IMR-90 (cell line): ENCODE results near the gene SLC35B3. TPM values are rescaled to one million over a fixed set of nuclear protein-coding genes. Genes with fewer than 3 reads are reported as not detected.

Experiments used
- ATAC-seq: fragments of 200-7000 bp; cut with Tn5 transposase; 2 replicates; pipeline ENCODE4 v1.9.1; 2020; ENCODE audit warnings: low read depth, mild to moderate bottlenecking, moderate library complexity
- BruUV-seq: library from RNA; stranded (reverse); fragments of 400-500 nt; replicated peaks from 2 replicates; lab custom pipeline; 2021; lab: Mats Ljungman, UMichigan
- CTCF ChIA-PET: fragments of 300-600 bp; formaldehyde crosslinking; extraction: SDS; loops from one replicate; lab custom pipeline; 2021; ENCODE audit warnings: antibody characterized with exemption; lab: Yijun Ruan, JAX
- POLR2A ChIA-PET: fragments of 300-600 bp; sonication (Branson Sonifier 250); formaldehyde crosslinking; loops from one replicate; lab custom pipeline; 2022; ENCODE audit warnings: antibody characterized with exemption; ENCODE audit not compliant: unreplicated experiment; lab: Charles Lee
- DNase-seq: peaks from one replicate; pipeline ENCODE4 v3.0.0; 2013
- H2AFZ ChIP-seq: replicated peaks from 2 replicates; pipeline ENCODE3; 2013; ENCODE audit warnings: low read length, mild to moderate bottlenecking; ENCODE audit not compliant: poor library complexity
- H2AK5ac ChIP-seq: 2 replicates; pipeline ENCODE4 v1.6.1; 2013; ENCODE audit warnings: low read depth, low read length, inconsistent platforms
- H2AK9ac ChIP-seq: replicated peaks from 2 replicates; pipeline ENCODE3; 2013; ENCODE audit warnings: mild to moderate bottlenecking, low read depth, low read length, moderate library complexity; ENCODE audit not compliant: poor library complexity
- H2BK120ac ChIP-seq: 2 replicates; pipeline ENCODE4 v1.6.1; 2013; ENCODE audit warnings: low read depth, low read length, inconsistent platforms
- H2BK15ac ChIP-seq: 3 replicates; pipeline ENCODE4 v1.6.1; 2013; ENCODE audit warnings: low read depth, low read length, inconsistent platforms
- H2BK20ac ChIP-seq: 2 replicates; pipeline ENCODE4 v1.6.1; 2013; ENCODE audit warnings: low read depth, mild to moderate bottlenecking, inconsistent platforms, low read length, moderate library complexity
- H2BK5ac ChIP-seq: 2 replicates; pipeline ENCODE4 v1.6.1; 2013; ENCODE audit warnings: mild to moderate bottlenecking, low read depth, low read length, inconsistent platforms; ENCODE audit not compliant: poor library complexity, severe bottlenecking
- H3K14ac ChIP-seq: replicated peaks from 2 replicates; pipeline ENCODE4 v1.6.1; 2013; ENCODE audit warnings: low read depth, low read length, inconsistent platforms
- H3K18ac ChIP-seq: 2 replicates; pipeline ENCODE4 v1.6.1; 2013; ENCODE audit warnings: low read depth, low read length, control low read depth
- H3K23ac ChIP-seq: 2 replicates; pipeline ENCODE4 v1.6.1; 2013; ENCODE audit warnings: low read depth, low read length, inconsistent platforms
- H3K27ac ChIP-seq: 2 replicates; pipeline ENCODE4 v1.5.1; 2013; ENCODE audit warnings: mild to moderate bottlenecking, control low read depth, low read length; ENCODE audit not compliant: insufficient read depth
- H3K27me3 ChIP-seq: 2 replicates; pipeline ENCODE4 v1.6.1; 2013; ENCODE audit warnings: low read length; ENCODE audit not compliant: control insufficient read depth, insufficient read depth
- H3K36me3 ChIP-seq: 2 replicates; pipeline ENCODE4 v1.6.1; 2013; ENCODE audit warnings: low read length, mixed read lengths; ENCODE audit not compliant: control insufficient read depth, insufficient read depth
- H3K4ac ChIP-seq: 2 replicates; pipeline ENCODE4 v1.6.1; 2013; ENCODE audit warnings: low read depth, low read length, inconsistent platforms
- H3K4me1 ChIP-seq: 2 replicates; pipeline ENCODE4 v1.6.1; 2013; ENCODE audit warnings: low read length, mixed read lengths; ENCODE audit not compliant: control insufficient read depth, insufficient read depth
- H3K4me2 ChIP-seq: 2 replicates; pipeline ENCODE4 v1.6.1; 2013; ENCODE audit warnings: low read depth, mild to moderate bottlenecking, control low read depth, low read length, moderate library complexity
- H3K4me3 ChIP-seq: 2 replicates; pipeline ENCODE4 v1.5.1; 2013; ENCODE audit warnings: low read depth, mild to moderate bottlenecking, control low read depth, low read length, moderate library complexity; ENCODE audit not compliant: insufficient read depth
- H3K56ac ChIP-seq: 2 replicates; pipeline ENCODE4 v1.6.1; 2013; ENCODE audit warnings: low read length, inconsistent platforms; ENCODE audit not compliant: insufficient read depth; ENCODE audit errors: extremely low read depth
- H3K79me1 ChIP-seq, 2 experiments: 2 replicates each; pipeline ENCODE4 v1.6.1; 2013; ENCODE audit warnings: low read length in 2 of 2, inconsistent platforms in 1 of 2, low read depth in 1 of 2
- H3K9ac ChIP-seq: 2 replicates; pipeline ENCODE4 v1.6.1; 2013; ENCODE audit warnings: low read depth, low read length, control low read depth
- H3K9me1 ChIP-seq: 2 replicates; pipeline ENCODE4 v1.6.1; 2013; ENCODE audit warnings: low read length, inconsistent platforms; ENCODE audit not compliant: insufficient read depth
- H3K9me3 ChIP-seq: 2 replicates; pipeline ENCODE4 v1.6.1; 2013; ENCODE audit warnings: low read length; ENCODE audit not compliant: control insufficient read depth, insufficient read depth
- H4K20me1 ChIP-seq: 2 replicates; pipeline ENCODE4 v1.6.1; 2013; ENCODE audit warnings: low read length, inconsistent platforms; ENCODE audit not compliant: insufficient read depth
- H4K5ac ChIP-seq: 2 replicates; pipeline ENCODE4 v1.6.1; 2013; ENCODE audit warnings: mild to moderate bottlenecking, low read depth, low read length, control low read depth
- H4K8ac ChIP-seq, 2 experiments: 2 replicates each; pipeline ENCODE4 v1.6.1; 2013; ENCODE audit warnings: low read depth in 2 of 2, low read length in 2 of 2, control low read depth in 1 of 2, inconsistent platforms in 1 of 2
- H4K91ac ChIP-seq: 2 replicates; pipeline ENCODE4 v1.6.1; 2013; ENCODE audit warnings: low read depth, low read length, inconsistent platforms; ENCODE audit not compliant: insufficient read depth
- CTCF ChIP-seq: conservative IDR thresholded peaks from 2 replicates; pipeline ENCODE4 v1.5.1; 2012; ENCODE audit warnings: mild to moderate bottlenecking, low read depth, low read length, improper control_type of control experiment
- FOS ChIP-seq: fragments of 150-350 bp; IDR thresholded peaks from 2 replicates; pipeline ENCODE4 v1.6.1; 2016; ENCODE audit warnings: low read depth, low read length
- MAZ ChIP-seq: IDR thresholded peaks from 2 replicates; pipeline ENCODE4 v1.6.1; 2012; ENCODE audit warnings: low read depth, mild to moderate bottlenecking, low read length, improper control_type of control experiment, moderate library complexity, borderline replicate concordance
- MXI1 ChIP-seq: IDR thresholded peaks from 2 replicates; pipeline ENCODE4 v1.6.1; 2012; ENCODE audit warnings: low read depth, mild to moderate bottlenecking, low read length, moderate library complexity, borderline replicate concordance
- NFE2L2 ChIP-seq: fragments of 150-350 bp; IDR thresholded peaks from 2 replicates; pipeline ENCODE4 v1.6.1; 2016; ENCODE audit warnings: low read depth, mild to moderate bottlenecking, low read length
- WGBS, 2 experiments: methylation state at CpG; one replicate each; pipeline versions ENCODE4 v1.1.5 to v1.1.7; 2013; ENCODE audit warnings: missing lambda C conversion rate in 2 of 2; ENCODE audit not compliant: insufficient read length in 1 of 2; ENCODE audit errors: extremely low coverage in 2 of 2; 5-methylcytosine and 5-hydroxymethylcytosine counted together
- dilution Hi-C: fragments of 300-500 bp; cut with HindIII; formaldehyde crosslinking; loops from one replicate; pipeline ENCODE4 v1.14.3; 2018; ENCODE audit warnings: low sequenced_read_pairs; ENCODE audit not compliant: unreplicated experiment
- in situ Hi-C: fragments of 300-500 bp; cut with MboI; formaldehyde crosslinking; loops from 3 replicates; pipeline ENCODE4 v1.14.3; 2019; ENCODE audit warnings: low sequenced_read_pairs, inconsistent platforms, mixed read lengths
- intact Hi-C: fragments of 100-400 bp; cut with micrococcal nuclease; formaldehyde crosslinking; loops from 2 replicates; pipeline ENCODE4 v1.10.0; 2022
- polyA plus RNA-seq, 3 experiments: library from polyadenylated mRNA; depleted of rRNA; stranded (reverse); fragments of >200 nt; gene quantifications; 2 replicates each; pipeline ENCODE4 v1.2.3, GENCODE V29; 2012; ENCODE audit warnings: low replicate concordance in 1 of 3
- total RNA-seq: library from RNA; depleted of rRNA; stranded (reverse); fragments of >200 nt; gene quantifications from 2 replicates; pipeline ENCODE4 v1.2.3, GENCODE V29; 2012

SLC35B3 gene
- total and polyA plus RNA-seq, 2 of the 4 experiments (the other 2 are of a cell fraction): 19.0 to 21.1 TPM

GRCh38 chr6:8415913-8416312 is 19.4 kb downstream of the SLC35B3 start:
- Histone ChIP-seq H2AFZ (no peak overlapping the region), H4K91ac (no peak overlapping the region), H2BK120ac (no peak overlapping the region), H3K4ac (no peak overlapping the region), H3K27me3 (no peaks in the 10 kb centered on the region), H3K18ac (no peak overlapping the region), H3K4me2 (no peak overlapping the region), H3K9me1 (no peaks in the 10 kb centered on the region; the same call in 1 of the 2 replicates), H3K14ac (no peak overlapping the region), H3K4me3 (no peak overlapping the region), H3K79me1 (no peaks in the 10 kb centered on the region), H4K8ac (no peak overlapping the region), H2BK20ac (no peak overlapping the region), H4K20me1 (no peaks in the 10 kb centered on the region; the same call in 1 of the 2 replicates), H3K36me3 (peaks cover 26% of the 10 kb centered on the region), H3K56ac (no peak overlapping the region), H4K5ac (no peak overlapping the region), H3K9ac (no peak overlapping the region), H2AK9ac (no peak overlapping the region), H3K23ac (no peak overlapping the region), H3K9me3 (no peaks in the 10 kb centered on the region), H2AK5ac (no peak overlapping the region), H2BK5ac (no peak overlapping the region), H2BK15ac (no peak overlapping the region), H3K4me1 (no peaks in the 10 kb centered on the region), H3K27ac (no peak overlapping the region)
- no peak for TF ChIP-seq MXI1
- no peak for TF ChIP-seq FOS
- no peak for TF ChIP-seq MAZ
- no peak for TF ChIP-seq CTCF
- no peak for TF ChIP-seq NFE2L2
- in situ Hi-C loops: no loop called here
- ChIA-PET POLR2A (no interaction called here), CTCF (no interaction called here)
- WGBS, 2 experiments: no CpG with 5 or more reads among the region's 2 CpGs
- ATAC-seq: no peak
- dilution Hi-C loops: no loop called here
- DNase-seq: no peak
- no TSS peak for BruUV-seq
- intact Hi-C loops: loop anchor here (2.0 to 5.0 kb wide), 2 partner anchors 15 to 284 kb away; no protein-coding TSS in a partner anchor
